ENCODE measurements around the gene HTRA2.

DNA sequence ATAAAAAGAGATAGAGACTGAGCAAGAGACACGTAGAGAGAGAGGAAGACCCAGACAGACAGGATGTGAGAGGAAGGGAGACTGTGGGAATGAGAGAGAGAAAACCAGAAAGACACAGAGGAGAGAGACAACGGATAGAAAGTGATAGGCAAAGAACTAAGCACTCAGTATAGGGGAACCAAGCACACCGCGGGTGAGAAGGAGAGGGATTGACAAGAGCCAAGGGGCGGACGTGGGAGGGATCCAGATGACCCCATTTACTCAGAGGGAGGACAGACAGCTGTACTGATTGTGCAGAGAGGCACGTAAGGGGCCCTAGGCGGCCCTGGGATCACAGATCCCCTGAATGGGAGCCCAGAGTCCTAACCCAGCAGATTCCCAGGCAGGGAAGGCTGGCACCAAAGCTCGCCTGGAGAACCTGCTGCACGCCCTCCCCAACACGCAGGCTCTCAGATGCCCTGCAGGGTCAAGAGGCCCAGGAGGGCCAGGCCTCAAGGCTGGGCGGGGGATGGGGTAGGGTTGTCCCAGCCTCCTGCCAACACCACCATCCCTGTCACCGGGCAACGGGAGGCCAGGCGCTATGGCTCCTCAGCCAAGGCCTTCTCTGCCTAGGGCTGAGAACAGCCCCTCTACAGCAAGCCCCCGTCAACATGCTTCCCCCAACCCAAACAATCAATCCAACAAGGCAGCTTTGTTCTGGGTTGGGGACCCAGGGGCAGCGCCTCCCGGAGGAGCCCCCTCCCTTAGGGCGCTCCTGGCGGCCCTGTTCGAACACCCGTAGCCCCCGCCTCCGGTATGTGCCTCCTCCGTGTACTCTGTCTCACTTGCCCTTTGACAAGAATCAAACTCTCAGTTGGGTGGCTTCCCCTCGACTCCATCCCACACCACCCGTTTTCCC is 23.4 kb downstream of the HTRA2 start:
- TF ChIP-seq, protein P1, sequence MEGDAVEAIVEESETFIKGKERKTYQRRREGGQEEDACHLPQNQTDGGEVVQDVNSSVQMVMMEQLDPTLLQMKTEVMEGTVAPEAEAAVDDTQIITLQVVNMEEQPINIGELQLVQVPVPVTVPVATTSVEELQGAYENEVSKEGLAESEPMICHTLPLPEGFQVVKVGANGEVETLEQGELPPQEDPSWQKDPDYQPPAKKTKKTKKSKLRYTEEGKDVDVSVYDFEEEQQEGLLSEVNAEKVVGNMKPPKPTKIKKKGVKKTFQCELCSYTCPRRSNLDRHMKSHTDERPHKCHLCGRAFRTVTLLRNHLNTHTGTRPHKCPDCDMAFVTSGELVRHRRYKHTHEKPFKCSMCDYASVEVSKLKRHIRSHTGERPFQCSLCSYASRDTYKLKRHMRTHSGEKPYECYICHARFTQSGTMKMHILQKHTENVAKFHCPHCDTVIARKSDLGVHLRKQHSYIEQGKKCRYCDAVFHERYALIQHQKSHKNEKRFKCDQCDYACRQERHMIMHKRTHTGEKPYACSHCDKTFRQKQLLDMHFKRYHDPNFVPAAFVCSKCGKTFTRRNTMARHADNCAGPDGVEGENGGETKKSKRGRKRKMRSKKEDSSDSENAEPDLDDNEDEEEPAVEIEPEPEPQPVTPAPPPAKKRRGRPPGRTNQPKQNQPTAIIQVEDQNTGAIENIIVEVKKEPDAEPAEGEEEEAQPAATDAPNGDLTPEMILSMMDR (IDR thresholded peaks at IDR 0.05): no peak
- TF ChIP-seq POLR2A (IDR thresholded peaks at IDR 0.05): no peak
